NCI-H187 treated with DMSO at 0.1 percent for 48 hours (cell line): ENCODE data around the gene NPAS2.

ENCODE experiments used
- DNase-seq: peaks from one replicate; lab custom pipeline; 2025; lab: John Stamatoyannopoulos, UW

Gene NPAS2

GRCh38 chr2:100821255-100821910, 1.4 kb downstream of the NPAS2 start:
- DNase-seq = no peak

- DNase-seq = no peak
Observed at GRCh38 chr2:100821911-100822265, 1.9 kb downstream of the NPAS2 start.

- no peak for DNase-seq
Observed at GRCh38 chr2:100822587-100823248, 2.8 kb downstream of the NPAS2 start.

DNA sequence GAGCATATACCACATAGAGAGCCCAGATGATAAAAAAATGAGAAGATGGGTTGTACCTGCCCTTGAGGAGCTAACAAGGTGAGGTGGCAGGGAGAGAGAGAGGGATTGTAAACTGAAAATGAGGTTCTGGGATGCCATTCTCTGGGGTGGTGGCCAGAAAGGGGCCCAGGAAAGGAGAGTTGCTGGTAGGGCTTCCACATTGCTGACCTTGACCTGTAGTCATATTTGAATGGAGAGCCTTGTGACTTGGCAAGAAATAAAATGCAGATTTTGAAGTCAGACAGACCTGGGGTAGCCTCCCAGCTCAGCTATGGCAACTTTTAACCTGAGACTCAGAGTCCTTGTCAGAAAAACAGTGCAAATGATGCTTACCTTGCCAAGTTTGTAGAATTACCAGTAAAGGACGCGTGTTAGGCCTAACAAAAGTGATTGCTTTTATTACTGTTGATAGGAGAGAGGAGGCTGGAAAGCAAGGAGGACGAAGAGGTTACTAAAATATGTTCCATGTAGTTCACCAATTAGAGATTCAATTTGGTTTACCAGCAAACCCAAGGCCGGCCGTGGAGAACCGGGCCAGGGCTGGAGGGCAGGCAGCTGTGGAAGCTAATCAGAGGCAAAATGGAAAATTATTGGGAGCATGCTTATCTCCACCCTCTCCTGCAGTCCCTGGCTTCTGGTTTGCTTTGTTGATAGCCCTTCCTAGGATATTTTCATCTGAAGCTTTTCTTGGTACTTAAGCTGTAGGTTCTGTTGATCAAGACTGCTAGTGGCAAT, 3.9 kb downstream of the NPAS2 start:
- no peak for DNase-seq

DNA sequence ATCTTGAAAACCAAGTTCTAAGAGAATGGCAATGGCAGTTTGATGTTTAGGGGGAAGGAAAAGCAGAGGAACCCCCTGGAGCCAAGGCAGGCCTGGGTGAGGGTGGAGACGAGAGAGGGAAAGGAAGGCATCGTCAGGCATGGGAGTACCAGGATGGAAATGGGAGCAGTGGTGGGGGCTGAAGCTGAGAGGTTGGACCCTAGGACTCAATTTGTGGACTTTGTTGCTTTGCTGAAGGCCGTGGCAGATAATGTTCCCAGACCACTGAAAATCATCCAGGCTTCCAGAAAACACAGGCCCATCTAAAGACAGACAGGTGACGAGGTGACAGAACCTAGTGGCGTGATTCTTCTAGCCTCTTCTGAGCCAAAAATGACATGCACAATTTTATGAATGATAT, 4.9 kb downstream of the NPAS2 start:
- no peak for DNase-seq

DNA sequence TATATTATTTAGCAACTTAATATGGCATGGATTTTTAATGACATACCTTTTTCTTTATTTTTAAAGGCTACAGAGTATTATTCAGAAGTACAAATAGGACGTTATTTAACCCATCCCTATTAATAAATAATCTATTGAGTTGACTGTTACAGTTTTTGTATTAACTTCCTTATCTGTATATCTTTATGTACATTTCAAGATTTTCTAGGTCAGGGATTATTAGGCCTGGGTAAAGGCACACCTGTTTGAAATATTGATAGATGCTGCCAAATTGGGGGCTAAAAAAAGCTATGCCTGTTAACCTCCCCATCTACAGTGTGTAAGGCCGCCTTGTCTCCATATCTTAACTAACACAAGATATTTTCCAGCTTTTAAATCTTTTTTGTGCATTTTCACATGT, 6.6 kb downstream of the NPAS2 start:
- no peak for DNase-seq

GRCh38 chr2:100831158-100831750, 11.3 kb downstream of the NPAS2 start:
- no peak for DNase-seq

DNA sequence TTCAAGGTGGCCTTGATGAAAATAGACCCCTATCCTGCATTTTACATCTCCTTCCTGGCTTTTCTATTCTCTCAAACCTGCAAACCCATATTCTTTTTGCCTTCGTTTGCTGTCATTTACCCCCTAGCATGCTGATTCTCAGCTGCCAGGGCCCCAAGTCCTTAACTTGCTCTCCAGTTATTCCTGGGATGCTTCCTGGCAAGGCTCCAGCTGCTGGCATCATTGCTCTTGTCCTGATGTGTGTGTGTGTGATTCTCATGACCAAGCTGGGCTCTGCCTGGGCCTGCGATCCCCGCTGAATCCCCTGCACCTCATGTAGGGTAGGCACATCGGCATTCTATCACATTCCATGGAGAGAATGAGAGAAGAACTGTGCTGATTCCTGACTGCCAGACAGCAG, 11.9 kb downstream of the NPAS2 start:
- no peak for DNase-seq

DNA sequence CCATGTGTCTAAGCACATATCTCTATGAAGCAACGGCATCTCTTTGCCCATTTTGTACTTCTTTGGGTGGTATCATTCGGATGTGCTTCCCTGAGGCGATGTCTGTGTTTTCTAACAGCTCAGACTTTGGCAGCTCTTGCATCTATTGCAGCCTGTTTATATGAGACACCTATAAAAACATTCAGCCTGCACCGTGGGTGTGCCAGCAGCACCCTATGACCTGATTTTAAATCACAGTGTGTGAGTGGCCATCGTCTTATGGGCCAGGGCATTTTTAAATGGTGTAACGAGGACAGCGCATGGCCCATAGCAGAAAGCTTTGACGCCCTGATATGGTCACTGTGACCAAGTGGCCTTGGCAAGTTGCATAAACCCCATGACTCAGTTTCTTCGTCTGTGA, 12.9 kb downstream of the NPAS2 start:
- DNase-seq = no peak

DNA sequence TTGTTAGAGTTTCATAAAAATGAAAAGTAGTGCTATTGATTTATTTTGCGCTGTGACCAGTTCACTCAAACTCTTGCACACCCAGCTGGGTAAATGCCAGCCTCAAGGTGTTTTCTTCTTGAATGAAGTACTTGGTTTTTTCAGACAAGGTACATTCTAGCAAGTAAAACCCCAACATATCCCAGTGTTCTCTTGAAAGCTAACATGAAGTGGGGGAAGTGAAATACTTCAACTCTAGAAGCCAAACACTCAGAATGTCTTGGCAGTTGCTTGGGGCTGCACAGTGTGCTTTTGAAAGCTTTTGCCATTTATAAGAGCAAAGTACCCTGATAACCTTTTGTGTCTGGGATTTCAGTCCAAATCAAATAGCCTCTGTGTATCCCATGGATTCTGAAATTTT, 13.4 kb downstream of the NPAS2 start:
- DNase-seq = no peak

- DNase-seq = no peak
Observed at GRCh38 chr2:100834221-100834620, 14.3 kb downstream of the NPAS2 start.

- DNase-seq = no peak
Observed at GRCh38 chr2:100835006-100835659, 15.2 kb downstream of the NPAS2 start.

DNA sequence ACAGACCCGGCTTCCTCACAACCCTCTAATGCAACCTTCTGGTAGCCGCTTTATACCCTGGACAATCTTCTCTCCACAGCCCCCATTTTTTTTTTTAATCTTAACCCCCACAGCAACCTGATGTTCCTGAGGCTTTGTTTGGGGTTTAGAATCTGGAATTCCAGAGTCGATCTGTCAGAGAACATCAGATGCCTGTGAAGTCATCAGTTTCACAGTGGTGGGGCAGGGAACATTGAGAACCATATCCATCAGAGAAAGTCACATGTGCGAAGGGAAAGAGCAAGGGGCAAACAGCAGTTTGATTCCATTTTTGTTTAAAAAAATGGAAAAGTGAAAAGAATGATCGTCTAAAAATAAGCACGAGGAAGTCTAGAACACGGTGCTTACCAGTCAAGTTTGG, 20.6 kb downstream of the NPAS2 start:
- no peak for DNase-seq

- no peak for DNase-seq
Observed at GRCh38 chr2:100842241-100842922, 22.4 kb downstream of the NPAS2 start.

DNA sequence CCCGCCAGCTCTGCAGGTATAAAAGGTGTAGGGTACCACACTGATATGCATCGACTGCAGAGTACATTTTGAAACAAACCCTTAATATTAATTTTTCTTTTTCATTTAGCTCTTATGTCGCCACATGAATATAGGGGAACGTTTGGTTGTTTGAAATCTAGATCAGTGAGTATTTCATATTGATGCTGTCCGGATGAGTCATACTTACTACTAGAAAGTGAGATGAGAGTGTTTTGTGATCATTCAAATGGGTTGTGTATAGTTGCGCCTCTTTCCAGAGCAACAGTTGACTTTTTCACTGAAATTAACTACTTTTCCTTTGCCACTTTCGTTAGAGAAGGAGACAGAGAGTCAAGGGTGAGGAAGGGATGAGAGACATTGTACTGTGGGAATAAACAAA, 24.6 kb downstream of the NPAS2 start:
- no peak for DNase-seq

DNA sequence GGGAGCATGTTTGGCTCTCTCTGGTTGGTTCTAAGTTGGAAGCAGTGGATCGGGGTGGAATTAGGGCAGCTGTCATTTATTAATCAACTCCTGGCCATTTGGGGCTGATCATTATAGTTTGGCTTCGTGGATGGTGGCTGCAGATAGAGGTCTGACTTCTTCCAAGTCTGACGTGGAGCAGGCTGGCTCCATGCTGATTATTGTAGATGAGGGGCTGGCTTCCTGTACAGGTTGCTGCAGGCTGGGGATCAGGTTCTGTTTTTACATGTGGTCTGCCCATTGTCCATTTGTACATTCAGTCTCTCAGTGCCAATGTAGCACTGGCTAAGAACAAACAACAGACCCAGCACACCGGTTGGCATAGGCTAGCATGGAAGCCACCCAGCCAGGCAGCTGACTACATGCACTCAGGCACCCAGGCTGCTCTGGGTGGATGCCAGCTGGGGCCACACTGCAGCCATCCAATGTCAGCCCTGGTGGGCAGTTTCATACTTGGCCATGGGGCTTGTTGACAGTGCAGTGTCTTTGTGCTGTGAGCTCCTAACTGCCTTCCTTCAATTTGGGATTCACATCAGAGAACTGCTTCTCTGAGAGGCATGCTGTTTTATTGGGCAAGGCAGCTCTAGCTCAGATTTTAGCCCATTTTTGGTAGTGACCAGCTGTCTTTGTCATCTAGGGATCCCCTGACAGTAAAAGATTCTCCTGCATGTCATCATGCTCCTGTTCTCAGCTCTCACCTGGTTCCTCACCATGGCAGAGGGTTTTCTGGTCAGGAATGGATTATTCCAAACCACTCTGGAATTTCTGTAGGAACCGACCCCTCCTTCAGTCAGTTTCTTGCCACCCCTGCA, 25.4 kb downstream of the NPAS2 start:
- no peak for DNase-seq

DNA sequence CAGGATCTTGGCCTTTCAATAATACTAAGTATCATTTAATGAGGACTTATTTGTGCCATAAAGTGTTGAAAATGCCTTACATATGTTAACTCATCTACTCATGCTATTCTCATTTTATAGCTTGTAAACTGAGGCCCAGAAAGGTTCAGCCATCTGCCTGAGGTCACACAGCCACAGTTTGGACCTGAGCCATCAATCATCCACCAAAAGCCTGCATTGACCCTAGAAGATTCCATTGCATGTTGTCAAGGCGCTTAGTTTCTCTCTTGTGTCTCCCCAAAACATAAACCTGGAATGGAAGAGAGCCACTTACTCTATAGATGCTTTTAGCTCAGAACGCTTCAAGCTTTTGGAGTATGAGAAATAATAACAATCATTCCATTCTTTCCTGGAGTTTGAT, 26.8 kb downstream of the NPAS2 start:
- DNase-seq = no peak

- DNase-seq = no peak
Observed at GRCh38 chr2:100852447-100852846, 32.5 kb downstream of the NPAS2 start.

DNA sequence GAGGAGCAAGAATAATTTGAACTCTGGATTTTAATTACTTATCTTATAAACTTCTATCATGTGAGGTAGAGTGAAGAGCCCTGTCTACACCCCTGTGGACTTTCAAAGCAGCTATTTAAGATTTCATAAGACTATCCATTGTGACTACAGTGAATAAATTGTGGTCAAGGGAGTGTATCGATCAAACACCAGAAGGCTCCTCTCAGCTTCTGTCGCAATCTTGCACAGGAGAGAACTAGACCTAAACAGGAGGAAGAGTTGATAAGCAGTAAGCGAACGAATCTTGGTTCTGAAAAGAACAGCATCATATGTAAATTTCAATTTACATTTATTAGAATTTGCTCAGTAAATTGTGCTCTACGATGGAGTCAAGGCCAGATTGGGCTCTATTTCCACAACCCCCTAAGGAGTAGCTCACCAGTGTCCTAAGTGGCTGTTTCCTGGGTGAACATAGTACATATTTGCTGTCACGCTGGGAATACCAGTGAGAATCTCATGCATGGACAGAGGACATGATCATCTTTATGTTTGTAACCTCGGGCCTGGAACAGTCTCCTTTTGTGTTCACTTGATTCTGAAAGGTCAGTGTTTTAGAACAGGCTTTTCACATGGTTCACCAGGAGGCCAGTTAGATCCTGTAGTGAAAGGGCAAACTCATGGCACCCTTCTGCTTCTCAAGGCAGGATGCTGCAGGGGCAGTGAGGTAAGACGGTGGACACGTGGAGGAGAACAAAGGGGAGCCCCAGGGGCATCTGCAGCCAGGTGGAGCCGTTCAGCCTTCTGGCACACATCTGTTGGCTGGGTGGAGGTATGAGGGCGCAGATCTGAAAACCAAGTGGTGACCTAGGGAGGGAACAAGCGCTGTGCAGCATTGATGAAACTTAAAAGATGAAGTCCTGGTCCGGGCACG, 33.3 kb downstream of the NPAS2 start:
- DNase-seq = no peak
